ENCODE measurements around the gene EPHA8.

DNA sequence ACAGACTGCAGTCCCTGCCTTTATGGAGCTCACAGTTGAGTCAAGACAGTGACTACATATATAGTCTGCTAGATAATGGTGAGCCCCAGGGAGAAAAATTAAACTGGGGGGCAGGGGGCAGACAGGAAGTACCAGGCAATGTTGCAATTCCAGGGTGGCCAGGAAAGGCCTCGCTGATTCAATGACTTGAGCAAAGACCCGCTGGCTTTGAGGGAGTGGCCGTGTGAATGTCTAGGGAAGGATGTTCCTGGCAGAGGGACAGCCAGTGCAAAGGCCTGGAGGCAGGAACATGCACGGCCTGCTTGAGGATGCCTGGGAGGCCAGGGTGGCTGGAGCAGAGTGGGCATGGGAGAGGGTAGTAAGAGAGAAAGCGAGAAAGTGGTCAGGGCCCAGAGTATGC, 23.0 kb upstream of the EPHA8 start:
- TF ChIP-seq, protein P1, sequence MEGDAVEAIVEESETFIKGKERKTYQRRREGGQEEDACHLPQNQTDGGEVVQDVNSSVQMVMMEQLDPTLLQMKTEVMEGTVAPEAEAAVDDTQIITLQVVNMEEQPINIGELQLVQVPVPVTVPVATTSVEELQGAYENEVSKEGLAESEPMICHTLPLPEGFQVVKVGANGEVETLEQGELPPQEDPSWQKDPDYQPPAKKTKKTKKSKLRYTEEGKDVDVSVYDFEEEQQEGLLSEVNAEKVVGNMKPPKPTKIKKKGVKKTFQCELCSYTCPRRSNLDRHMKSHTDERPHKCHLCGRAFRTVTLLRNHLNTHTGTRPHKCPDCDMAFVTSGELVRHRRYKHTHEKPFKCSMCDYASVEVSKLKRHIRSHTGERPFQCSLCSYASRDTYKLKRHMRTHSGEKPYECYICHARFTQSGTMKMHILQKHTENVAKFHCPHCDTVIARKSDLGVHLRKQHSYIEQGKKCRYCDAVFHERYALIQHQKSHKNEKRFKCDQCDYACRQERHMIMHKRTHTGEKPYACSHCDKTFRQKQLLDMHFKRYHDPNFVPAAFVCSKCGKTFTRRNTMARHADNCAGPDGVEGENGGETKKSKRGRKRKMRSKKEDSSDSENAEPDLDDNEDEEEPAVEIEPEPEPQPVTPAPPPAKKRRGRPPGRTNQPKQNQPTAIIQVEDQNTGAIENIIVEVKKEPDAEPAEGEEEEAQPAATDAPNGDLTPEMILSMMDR (conservative IDR thresholded peaks at IDR 0.05; ENCODE audit: low read depth, low read length), result no peak
- TF ChIP-seq EZH2 (IDR thresholded peaks at IDR 0.05; ENCODE audit: low read length, unreplicated experiment) (no peak), EZH2phosphoT487 (IDR thresholded peaks at IDR 0.05; ENCODE audit: borderline replicate concordance, low read length) (no peak)

Data from PC-3 (cell line).